ENCODE results near the gene UNC79.

UNC79 gene

DNA sequence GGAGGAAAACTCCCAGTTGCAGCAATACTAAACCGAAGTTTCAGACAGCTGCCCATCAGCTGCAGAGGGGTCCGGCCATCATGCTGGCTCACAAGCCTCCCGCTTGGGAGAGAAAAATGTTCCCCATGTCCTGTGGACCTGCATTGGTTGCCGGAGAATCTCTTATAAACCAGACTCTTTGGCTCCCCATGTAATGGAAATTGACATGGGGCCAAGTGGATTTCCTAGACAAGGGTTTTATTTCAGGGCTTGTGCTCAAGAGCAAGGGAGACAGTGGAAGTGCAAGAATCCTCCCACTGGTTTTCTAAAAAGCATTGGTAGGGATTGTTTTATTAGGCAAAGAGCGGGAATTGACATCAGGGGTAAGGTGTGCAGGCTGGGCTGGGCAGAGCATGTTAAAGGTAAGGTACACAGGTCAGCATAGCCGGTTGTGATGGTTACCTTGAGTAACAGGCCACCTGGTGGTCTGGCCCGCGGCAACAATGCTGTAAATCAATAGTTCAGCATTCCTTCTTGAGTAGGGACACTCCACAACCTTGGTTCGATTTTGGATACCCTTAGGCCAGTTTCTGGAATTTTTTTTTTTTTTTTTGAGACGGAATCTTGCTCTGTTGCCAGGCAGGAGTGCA, 135.4 kb downstream of the UNC79 start:
- TF ChIP-seq BACH2 (CRISPR knock-in tag; IDR thresholded peaks at IDR 0.05; ENCODE audit: borderline replicate concordance): no peak
- TF ChIP-seq ZC3H10 (CRISPR knock-in tag; IDR thresholded peaks at IDR 0.05): no peak
- TF ChIP-seq, protein P1, sequence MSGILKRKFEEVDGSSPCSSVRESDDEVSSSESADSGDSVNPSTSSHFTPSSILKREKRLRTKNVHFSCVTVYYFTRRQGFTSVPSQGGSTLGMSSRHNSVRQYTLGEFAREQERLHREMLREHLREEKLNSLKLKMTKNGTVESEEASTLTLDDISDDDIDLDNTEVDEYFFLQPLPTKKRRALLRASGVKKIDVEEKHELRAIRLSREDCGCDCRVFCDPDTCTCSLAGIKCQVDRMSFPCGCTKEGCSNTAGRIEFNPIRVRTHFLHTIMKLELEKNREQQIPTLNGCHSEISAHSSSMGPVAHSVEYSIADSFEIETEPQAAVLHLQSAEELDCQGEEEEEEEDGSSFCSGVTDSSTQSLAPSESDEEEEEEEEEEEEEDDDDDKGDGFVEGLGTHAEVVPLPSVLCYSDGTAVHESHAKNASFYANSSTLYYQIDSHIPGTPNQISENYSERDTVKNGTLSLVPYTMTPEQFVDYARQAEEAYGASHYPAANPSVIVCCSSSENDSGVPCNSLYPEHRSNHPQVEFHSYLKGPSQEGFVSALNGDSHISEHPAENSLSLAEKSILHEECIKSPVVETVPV (CRISPR knock-in tag; IDR thresholded peaks at IDR 0.05): no peak
- TF ChIP-seq, protein P2, sequence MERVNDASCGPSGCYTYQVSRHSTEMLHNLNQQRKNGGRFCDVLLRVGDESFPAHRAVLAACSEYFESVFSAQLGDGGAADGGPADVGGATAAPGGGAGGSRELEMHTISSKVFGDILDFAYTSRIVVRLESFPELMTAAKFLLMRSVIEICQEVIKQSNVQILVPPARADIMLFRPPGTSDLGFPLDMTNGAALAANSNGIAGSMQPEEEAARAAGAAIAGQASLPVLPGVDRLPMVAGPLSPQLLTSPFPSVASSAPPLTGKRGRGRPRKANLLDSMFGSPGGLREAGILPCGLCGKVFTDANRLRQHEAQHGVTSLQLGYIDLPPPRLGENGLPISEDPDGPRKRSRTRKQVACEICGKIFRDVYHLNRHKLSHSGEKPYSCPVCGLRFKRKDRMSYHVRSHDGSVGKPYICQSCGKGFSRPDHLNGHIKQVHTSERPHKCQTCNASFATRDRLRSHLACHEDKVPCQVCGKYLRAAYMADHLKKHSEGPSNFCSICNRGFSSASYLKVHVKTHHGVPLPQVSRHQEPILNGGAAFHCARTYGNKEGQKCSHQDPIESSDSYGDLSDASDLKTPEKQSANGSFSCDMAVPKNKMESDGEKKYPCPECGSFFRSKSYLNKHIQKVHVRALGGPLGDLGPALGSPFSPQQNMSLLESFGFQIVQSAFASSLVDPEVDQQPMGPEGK (CRISPR knock-in tag; IDR thresholded peaks at IDR 0.05; ENCODE audit: borderline replicate concordance): no peak
- TF ChIP-seq OSR1 (CRISPR knock-in tag; IDR thresholded peaks at IDR 0.05): no peak
- TF ChIP-seq PPARA (CRISPR knock-in tag; IDR thresholded peaks at IDR 0.05; ENCODE audit: borderline replicate concordance): no peak
- TF ChIP-seq SNAI2 (CRISPR knock-in tag; IDR thresholded peaks at IDR 0.05): no peak
- TF ChIP-seq CSDC2 (CRISPR knock-in tag; IDR thresholded peaks at IDR 0.05): no peak
- no peak for ATAC-seq

- no peak for ATAC-seq
- TF ChIP-seq, protein P3, sequence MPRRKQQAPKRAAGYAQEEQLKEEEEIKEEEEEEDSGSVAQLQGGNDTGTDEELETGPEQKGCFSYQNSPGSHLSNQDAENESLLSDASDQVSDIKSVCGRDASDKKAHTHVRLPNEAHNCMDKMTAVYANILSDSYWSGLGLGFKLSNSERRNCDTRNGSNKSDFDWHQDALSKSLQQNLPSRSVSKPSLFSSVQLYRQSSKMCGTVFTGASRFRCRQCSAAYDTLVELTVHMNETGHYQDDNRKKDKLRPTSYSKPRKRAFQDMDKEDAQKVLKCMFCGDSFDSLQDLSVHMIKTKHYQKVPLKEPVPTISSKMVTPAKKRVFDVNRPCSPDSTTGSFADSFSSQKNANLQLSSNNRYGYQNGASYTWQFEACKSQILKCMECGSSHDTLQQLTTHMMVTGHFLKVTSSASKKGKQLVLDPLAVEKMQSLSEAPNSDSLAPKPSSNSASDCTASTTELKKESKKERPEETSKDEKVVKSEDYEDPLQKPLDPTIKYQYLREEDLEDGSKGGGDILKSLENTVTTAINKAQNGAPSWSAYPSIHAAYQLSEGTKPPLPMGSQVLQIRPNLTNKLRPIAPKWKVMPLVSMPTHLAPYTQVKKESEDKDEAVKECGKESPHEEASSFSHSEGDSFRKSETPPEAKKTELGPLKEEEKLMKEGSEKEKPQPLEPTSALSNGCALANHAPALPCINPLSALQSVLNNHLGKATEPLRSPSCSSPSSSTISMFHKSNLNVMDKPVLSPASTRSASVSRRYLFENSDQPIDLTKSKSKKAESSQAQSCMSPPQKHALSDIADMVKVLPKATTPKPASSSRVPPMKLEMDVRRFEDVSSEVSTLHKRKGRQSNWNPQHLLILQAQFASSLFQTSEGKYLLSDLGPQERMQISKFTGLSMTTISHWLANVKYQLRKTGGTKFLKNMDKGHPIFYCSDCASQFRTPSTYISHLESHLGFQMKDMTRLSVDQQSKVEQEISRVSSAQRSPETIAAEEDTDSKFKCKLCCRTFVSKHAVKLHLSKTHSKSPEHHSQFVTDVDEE (CRISPR knock-in tag; IDR thresholded peaks at IDR 0.05): no peak
- TF ChIP-seq TCF4 (CRISPR knock-in tag; IDR thresholded peaks at IDR 0.05; ENCODE audit: borderline replicate concordance) (no peak), GLIS3 (CRISPR knock-in tag; IDR thresholded peaks at IDR 0.05) (no peak), TOX (CRISPR knock-in tag; IDR thresholded peaks at IDR 0.05; ENCODE audit: borderline replicate concordance) (no peak), ZC3H10 (CRISPR knock-in tag; IDR thresholded peaks at IDR 0.05) (no peak), ZNF8 (CRISPR knock-in tag; IDR thresholded peaks at IDR 0.05) (no peak), CREB5 (CRISPR knock-in tag; IDR thresholded peaks at IDR 0.05; ENCODE audit: low read depth) (no peak), ISL1 (CRISPR knock-in tag; IDR thresholded peaks at IDR 0.05) (no peak), ZNF565 (CRISPR knock-in tag; conservative IDR thresholded peaks at IDR 0.05; ENCODE audit: low read depth) (no peak), SNAI2 (CRISPR knock-in tag; IDR thresholded peaks at IDR 0.05) (no peak), ZFP30 (CRISPR knock-in tag; IDR thresholded peaks at IDR 0.05) (no peak), ESRRG (CRISPR knock-in tag; IDR thresholded peaks at IDR 0.05) (no peak), RARB (CRISPR knock-in tag; IDR thresholded peaks at IDR 0.05) (no peak), ARNTL (CRISPR knock-in tag; IDR thresholded peaks at IDR 0.05; ENCODE audit: borderline replicate concordance, low read depth) (no peak), OSR1 (CRISPR knock-in tag; IDR thresholded peaks at IDR 0.05) (no peak), ZFP3 (CRISPR knock-in tag; IDR thresholded peaks at IDR 0.05) (no peak), PPARA (CRISPR knock-in tag; IDR thresholded peaks at IDR 0.05; ENCODE audit: borderline replicate concordance) (no peak), ZNF70 (CRISPR knock-in tag; IDR thresholded peaks at IDR 0.05) (no peak)
- TF ChIP-seq, protein P1 (CRISPR knock-in tag; IDR thresholded peaks at IDR 0.05): no peak
- TF ChIP-seq, protein P2 (CRISPR knock-in tag; IDR thresholded peaks at IDR 0.05; ENCODE audit: borderline replicate concordance): no peak
Measured at GRCh38 chr14:93571275-93571674, 140.5 kb downstream of the UNC79 start.
